NCI-H1417 treated with DMSO at 0.1 percent for 48 hours (cell line): ENCODE data around the gene SLC36A1.

ENCODE experiments used
- DNase-seq: peaks from one replicate; lab custom pipeline; 2025; lab: John Stamatoyannopoulos, UW

SLC36A1 gene

GRCh38 chr5:151534350-151534749 lies 86.9 kb downstream of the SLC36A1 start:
- no peak for DNase-seq

GRCh38 chr5:151537044-151537443 lies 89.6 kb downstream of the SLC36A1 start:
- no peak for DNase-seq

- DNase-seq: no peak
Observed at GRCh38 chr5:151541571-151541970, 94.2 kb downstream of the SLC36A1 start.
